B cell (primary cell): ENCODE measurements around the gene RMND5A. TPM values are rescaled to one million over a fixed set of nuclear protein-coding genes. Genes with fewer than 3 reads are reported as not detected.

Experiments used
- ATAC-seq: fragments of 200-7000 bp; cut with Tn5 transposase; one replicate; pipeline ENCODE4 v1.10.0; 2021; ENCODE audit warnings: low read depth, mild to moderate bottlenecking, moderate number of reproducible peaks, moderate library complexity
- CTCF ChIA-PET: fragments of 350-600 bp; sonication (Branson Sonifier 250); formaldehyde crosslinking; loops from one replicate; lab custom pipeline; 2021; ENCODE audit warnings: antibody characterized with exemption, inconsistent platforms; lab: Charles Lee
- POLR2A ChIA-PET: fragments of 350-600 bp; sonication (Branson Sonifier 250); formaldehyde crosslinking; loops from one replicate; lab custom pipeline; 2021; ENCODE audit warnings: antibody characterized with exemption; lab: Charles Lee
- DNase-seq: peaks from one replicate; pipeline ENCODE4 v3.0.0; 2013
- H2AFZ ChIP-seq: 2 replicates; pipeline ENCODE4 v1.6.1; 2012; ENCODE audit warnings: mild to moderate bottlenecking, low read depth, low read length; ENCODE audit not compliant: insufficient read depth, poor library complexity, severe bottlenecking
- H3K27ac ChIP-seq, 2 donors: 1 replicate in 1 of 2; 2 replicates in 1 of 2; pipeline ENCODE4 v1.5.1; 2012 to 2013; ENCODE audit warnings: low read length in 2 of 2, mild to moderate bottlenecking in 2 of 2, moderate library complexity in 1 of 2
- H3K27me3 ChIP-seq, 4 experiments: fragments of 200-600 bp in 1 of 4; sonication (generic) in 1 of 4; replicated peaks in 1 of 4; 1 replicate in 2 of 4; 2 replicates in 2 of 4; pipeline versions ENCODE4 v1.6.1 to v1.7.0; 2013 to 2016; ENCODE audit warnings: low read length in 3 of 4, mild to moderate bottlenecking in 2 of 4, mixed read lengths in 1 of 4, moderate library complexity in 1 of 4; ENCODE audit not compliant: insufficient read depth in 4 of 4, control insufficient read depth in 3 of 4; ENCODE audit errors: control extremely low read depth in 1 of 4
- H3K36me3 ChIP-seq, 2 experiments: replicated peaks in 1 of 2; 1 replicate in 1 of 2; 2 replicates in 1 of 2; pipeline versions ENCODE4 v1.6.1 to v1.7.1; 2013; ENCODE audit warnings: low read length in 1 of 2; ENCODE audit not compliant: insufficient read depth in 2 of 2, control insufficient read depth in 1 of 2; ENCODE audit errors: control extremely low read depth in 1 of 2, extremely low read depth in 1 of 2
- H3K4me1 ChIP-seq, 2 donors: fragments of 200-600 bp in 1 of 2; sonication (generic) in 1 of 2; 1 replicate in 1 of 2; 2 replicates in 1 of 2; pipeline versions ENCODE4 v1.5.1 to v1.6.1; 2013 to 2017; ENCODE audit warnings: low read length in 2 of 2; ENCODE audit not compliant: control insufficient read depth in 2 of 2, insufficient read depth in 2 of 2
- H3K4me2 ChIP-seq: replicated peaks from 2 replicates; pipeline ENCODE3; 2012; ENCODE audit warnings: mild to moderate bottlenecking, low read depth, low read length; ENCODE audit not compliant: poor library complexity, severe bottlenecking
- H3K4me3 ChIP-seq, 5 experiments: fragments of 200-600 bp in 1 of 5; sonication (generic) in 1 of 5; 1 replicate in 3 of 5; 2 replicates in 2 of 5; pipeline versions ENCODE4 v1.5.1 to v1.7.0; 2011 to 2016; ENCODE audit warnings: low read length in 4 of 5, mild to moderate bottlenecking in 4 of 5, low read depth in 2 of 5, control low read depth in 1 of 5, moderate library complexity in 1 of 5; ENCODE audit not compliant: insufficient read depth in 1 of 5; ENCODE audit errors: control extremely low read depth in 1 of 5, extremely low read depth in 1 of 5
- H3K79me2 ChIP-seq: fragments of 200-600 bp; sonication (generic); one replicate; pipeline ENCODE4 v1.6.0; 2016; ENCODE audit warnings: low read length; ENCODE audit not compliant: control insufficient read depth, insufficient read depth
- H3K9ac ChIP-seq: fragments of 200-600 bp; sonication (generic); 2 replicates; pipeline ENCODE4 v1.6.1; 2017; ENCODE audit warnings: mild to moderate bottlenecking, low read length, moderate library complexity
- H3K9me3 ChIP-seq, 3 donors: one replicate each; pipeline versions ENCODE4 v1.6.1 to v1.7.1; 2013; ENCODE audit warnings: low read length in 2 of 3; ENCODE audit not compliant: control insufficient read depth in 2 of 3, insufficient read depth in 1 of 3; ENCODE audit errors: control extremely low read depth in 1 of 3
- H4K20me1 ChIP-seq: 2 replicates; pipeline ENCODE4 v1.6.0; 2012; ENCODE audit warnings: mild to moderate bottlenecking, low read length; ENCODE audit not compliant: insufficient read depth, control insufficient read depth, poor library complexity, severe bottlenecking
- H3K27ac Mint-ChIP-seq: one replicate; pipeline ENCODE4 v1.8.0; 2021; ENCODE audit warnings: mixed read lengths
- H3K27me3 Mint-ChIP-seq: one replicate; pipeline ENCODE4 v1.8.0; 2021; ENCODE audit warnings: mixed read lengths
- H3K4me1 Mint-ChIP-seq: one replicate; pipeline ENCODE4 v1.8.0; 2021; ENCODE audit warnings: mixed read lengths
- H3K4me3 Mint-ChIP-seq: one replicate; pipeline ENCODE4 v1.8.0; 2021; ENCODE audit warnings: mixed read lengths
- H3K9me3 Mint-ChIP-seq: one replicate; pipeline ENCODE4 v1.8.0; 2022; ENCODE audit warnings: mixed read lengths; ENCODE audit not compliant: insufficient read depth
- EZH2 ChIP-seq: IDR thresholded peaks from 2 replicates; pipeline ENCODE4 v1.6.1; 2012; ENCODE audit warnings: borderline replicate concordance, low read depth, mild to moderate bottlenecking, moderate library complexity, low read length; ENCODE audit not compliant: insufficient read depth, poor library complexity, severe bottlenecking
- WGBS: methylation state at CpG from one replicate; pipeline ENCODE4 v1.1.5; 2013; ENCODE audit warnings: missing lambda C conversion rate; ENCODE audit not compliant: insufficient coverage; 5-methylcytosine and 5-hydroxymethylcytosine counted together
- intact Hi-C: fragments of 100-400 bp; cut with micrococcal nuclease; formaldehyde crosslinking; loops from one replicate; pipeline ENCODE4 v1.10.0; 2022
- polyA plus RNA-seq: library from polyadenylated mRNA; depleted of rRNA; stranded (reverse); fragments of >200 nt; gene quantifications from 2 replicates; pipeline ENCODE4 v1.2.3, GENCODE V29; 2012
- total RNA-seq, 2 donors: library from RNA; stranded (reverse); fragments of 120-200 nt in 1 of 2; gene quantifications; 1 replicate in 1 of 2; 2 replicates in 1 of 2; pipeline versions ENCODE4 v1.2.3 to v1.2.4, GENCODE V29; 2013 to 2022
- TF ChIP-seq, protein P1 (sequence below): fragments of 200-600 bp; IDR thresholded peaks from one replicate; pipeline ENCODE4 v1.8.0; 2022; ENCODE audit warnings: antibody characterized with exemption, mild to moderate bottlenecking

Gene RMND5A
- total and polyA plus RNA-seq, 2 donors (not counting 1 experiment from before 2014, with no cell fraction given), result 13.0 to 33.7 TPM

GRCh38 chr2:86750240-86750839, 30.2 kb downstream of the RMND5A start:
- Mint-ChIP-seq H3K9me3 (peaks cover 5% of the 10 kb centered on the region), H3K27me3 (no peaks in the 10 kb centered on the region), H3K27ac (peak overlapping the region; percentile 26), H3K4me1 (peaks cover 40% of the 10 kb centered on the region), H3K4me3 (no peak overlapping the region)
- Histone ChIP-seq H3K27me3 (no peaks in the 10 kb centered on the region), H3K36me3 (peaks cover 2 to 48% of the 10 kb centered on the region in 2 experiments), H2AFZ (no peak overlapping the region), H3K4me1 (peaks cover 5 to 12% of the 10 kb centered on the region in 2 donors), H3K4me2 (no peak overlapping the region), H3K4me3 (no peak overlapping the region), H3K79me2 (peaks cover 89% of the 10 kb centered on the region), H3K9ac (no peak overlapping the region), H4K20me1 (peaks cover 41% of the 10 kb centered on the region), H3K9me3 (peaks cover 0 to 7% (median 3%) of the 10 kb centered on the region in 3 donors), H3K27ac (no peak overlapping the region)
- intact Hi-C loops, result no loop called here
- no peak for DNase-seq
- ChIA-PET CTCF (no interaction called here), POLR2A (no interaction called here)
- WGBS, result no CpG with 5 or more reads among the region's 3 CpGs
- TF ChIP-seq, protein P1, sequence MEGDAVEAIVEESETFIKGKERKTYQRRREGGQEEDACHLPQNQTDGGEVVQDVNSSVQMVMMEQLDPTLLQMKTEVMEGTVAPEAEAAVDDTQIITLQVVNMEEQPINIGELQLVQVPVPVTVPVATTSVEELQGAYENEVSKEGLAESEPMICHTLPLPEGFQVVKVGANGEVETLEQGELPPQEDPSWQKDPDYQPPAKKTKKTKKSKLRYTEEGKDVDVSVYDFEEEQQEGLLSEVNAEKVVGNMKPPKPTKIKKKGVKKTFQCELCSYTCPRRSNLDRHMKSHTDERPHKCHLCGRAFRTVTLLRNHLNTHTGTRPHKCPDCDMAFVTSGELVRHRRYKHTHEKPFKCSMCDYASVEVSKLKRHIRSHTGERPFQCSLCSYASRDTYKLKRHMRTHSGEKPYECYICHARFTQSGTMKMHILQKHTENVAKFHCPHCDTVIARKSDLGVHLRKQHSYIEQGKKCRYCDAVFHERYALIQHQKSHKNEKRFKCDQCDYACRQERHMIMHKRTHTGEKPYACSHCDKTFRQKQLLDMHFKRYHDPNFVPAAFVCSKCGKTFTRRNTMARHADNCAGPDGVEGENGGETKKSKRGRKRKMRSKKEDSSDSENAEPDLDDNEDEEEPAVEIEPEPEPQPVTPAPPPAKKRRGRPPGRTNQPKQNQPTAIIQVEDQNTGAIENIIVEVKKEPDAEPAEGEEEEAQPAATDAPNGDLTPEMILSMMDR, result no peak
- TF ChIP-seq EZH2, result no peak
- ATAC-seq, result no peak

- 91% methylated on average over 1 of the region's 1 CpG for WGBS
- Histone ChIP-seq H3K4me3 (no peak overlapping the region), H3K79me2 (peaks cover 89% of the 10 kb centered on the region), H3K9ac (no peak overlapping the region), H4K20me1 (peaks cover 28% of the 10 kb centered on the region), H3K27ac (no peak overlapping the region), H2AFZ (no peak overlapping the region), H3K4me1 (peaks cover 5 to 9% of the 10 kb centered on the region in 2 donors), H3K36me3 (peaks cover 5 to 58% of the 10 kb centered on the region in 2 experiments), H3K27me3 (no peaks in the 10 kb centered on the region), H3K9me3 (peaks cover 0 to 7% (median 3%) of the 10 kb centered on the region in 3 donors), H3K4me2 (no peak overlapping the region)
- CTCF ChIA-PET, result no interaction called here
- ATAC-seq (no peak), DNase-seq (no peak)
- H3K27me3 Mint-ChIP-seq, result no peaks in the 10 kb centered on the region
- POLR2A ChIA-PET, result no interaction called here
- H3K27ac Mint-ChIP-seq, result no peak overlapping the region
- TF ChIP-seq EZH2, result no peak
- TF ChIP-seq, protein P1, result no peak
- H3K9me3 Mint-ChIP-seq, result peaks cover 5% of the 10 kb centered on the region
- intact Hi-C loops, result no loop called here
- H3K4me3 Mint-ChIP-seq, result no peak overlapping the region
- peaks cover 28% of the 10 kb centered on the region for H3K4me1 Mint-ChIP-seq
Observed at GRCh38 chr2:86751778-86752177, 31.7 kb downstream of the RMND5A start.
